Measurements from ENCODE around the gene OR52H1. TPM values are rescaled to one million over a fixed set of nuclear protein-coding genes. Genes with fewer than 3 reads are reported as not detected.

OR52H1 gene
- total and polyA plus RNA-seq, 9 of the 15 experiments (the other 6 are each of a cell fraction or from before 2014, with no cell fraction given), result 0.15 TPM; not detected in 8

- TF ChIP-seq, protein P1, sequence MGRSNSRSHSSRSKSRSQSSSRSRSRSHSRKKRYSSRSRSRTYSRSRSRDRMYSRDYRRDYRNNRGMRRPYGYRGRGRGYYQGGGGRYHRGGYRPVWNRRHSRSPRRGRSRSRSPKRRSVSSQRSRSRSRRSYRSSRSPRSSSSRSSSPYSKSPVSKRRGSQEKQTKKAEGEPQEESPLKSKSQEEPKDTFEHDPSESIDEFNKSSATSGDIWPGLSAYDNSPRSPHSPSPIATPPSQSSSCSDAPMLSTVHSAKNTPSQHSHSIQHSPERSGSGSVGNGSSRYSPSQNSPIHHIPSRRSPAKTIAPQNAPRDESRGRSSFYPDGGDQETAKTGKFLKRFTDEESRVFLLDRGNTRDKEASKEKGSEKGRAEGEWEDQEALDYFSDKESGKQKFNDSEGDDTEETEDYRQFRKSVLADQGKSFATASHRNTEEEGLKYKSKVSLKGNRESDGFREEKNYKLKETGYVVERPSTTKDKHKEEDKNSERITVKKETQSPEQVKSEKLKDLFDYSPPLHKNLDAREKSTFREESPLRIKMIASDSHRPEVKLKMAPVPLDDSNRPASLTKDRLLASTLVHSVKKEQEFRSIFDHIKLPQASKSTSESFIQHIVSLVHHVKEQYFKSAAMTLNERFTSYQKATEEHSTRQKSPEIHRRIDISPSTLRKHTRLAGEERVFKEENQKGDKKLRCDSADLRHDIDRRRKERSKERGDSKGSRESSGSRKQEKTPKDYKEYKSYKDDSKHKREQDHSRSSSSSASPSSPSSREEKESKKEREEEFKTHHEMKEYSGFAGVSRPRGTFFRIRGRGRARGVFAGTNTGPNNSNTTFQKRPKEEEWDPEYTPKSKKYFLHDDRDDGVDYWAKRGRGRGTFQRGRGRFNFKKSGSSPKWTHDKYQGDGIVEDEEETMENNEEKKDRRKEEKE (IDR thresholded peaks at IDR 0.05; ENCODE audit: borderline replicate concordance in 1 of 2, control insufficient read depth in 1 of 2, low read depth in 2 of 2, low read length in 1 of 2), result peak in 1 of 2 experiments; percentile 79; a peak in 1 of 4 replicates
- TF ChIP-seq, protein P2, sequence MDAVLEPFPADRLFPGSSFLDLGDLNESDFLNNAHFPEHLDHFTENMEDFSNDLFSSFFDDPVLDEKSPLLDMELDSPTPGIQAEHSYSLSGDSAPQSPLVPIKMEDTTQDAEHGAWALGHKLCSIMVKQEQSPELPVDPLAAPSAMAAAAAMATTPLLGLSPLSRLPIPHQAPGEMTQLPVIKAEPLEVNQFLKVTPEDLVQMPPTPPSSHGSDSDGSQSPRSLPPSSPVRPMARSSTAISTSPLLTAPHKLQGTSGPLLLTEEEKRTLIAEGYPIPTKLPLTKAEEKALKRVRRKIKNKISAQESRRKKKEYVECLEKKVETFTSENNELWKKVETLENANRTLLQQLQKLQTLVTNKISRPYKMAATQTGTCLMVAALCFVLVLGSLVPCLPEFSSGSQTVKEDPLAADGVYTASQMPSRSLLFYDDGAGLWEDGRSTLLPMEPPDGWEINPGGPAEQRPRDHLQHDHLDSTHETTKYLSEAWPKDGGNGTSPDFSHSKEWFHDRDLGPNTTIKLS (IDR thresholded peaks at IDR 0.05; ENCODE audit: borderline replicate concordance, low read depth), result peak; percentile 96
- TF ChIP-seq ZNF780A (CRISPR knock-in tag; IDR thresholded peaks at IDR 0.05), result no peak
- peak; percentile 48; the same call in 1 of the 2 replicates for TF ChIP-seq FOSL1 (tag; conservative IDR thresholded peaks at IDR 0.05)
- peak; percentile 68; the same call in 1 of the 2 replicates for TF ChIP-seq NFRKB (IDR thresholded peaks at IDR 0.05; ENCODE audit: low read depth)
- TF ChIP-seq FOXJ2 (tag; IDR thresholded peaks at IDR 0.05), result 0 out of 2 replicates have a peak, but pooled peaks have one; percentile 29
- TF ChIP-seq ZBED1 (IDR thresholded peaks at IDR 0.05), result 0 out of 2 replicates have a peak, but pooled peaks have one; percentile 44
- TF ChIP-seq KDM5B (IDR thresholded peaks at IDR 0.05; ENCODE audit: insufficient replicate concordance, low read depth, low read length), result peak; percentile 98
- TF ChIP-seq YY1 (IDR thresholded peaks at IDR 0.05; ENCODE audit: borderline replicate concordance in 1 of 3, control insufficient read depth in 1 of 3, extremely low read depth in 1 of 3, insufficient read depth in 3 of 3, insufficient read length in 1 of 3, insufficient replicate concordance in 2 of 3, low read depth in 1 of 3, low read length in 2 of 3), result peak in 1 of 3 experiments; percentile 61
These were observed 42.8 kb downstream of the OR52H1 start (continued) for GRCh38 chr11:5505363-5506048.
